ENCODE data around the gene OR6P1.

Gene OR6P1, protein sequence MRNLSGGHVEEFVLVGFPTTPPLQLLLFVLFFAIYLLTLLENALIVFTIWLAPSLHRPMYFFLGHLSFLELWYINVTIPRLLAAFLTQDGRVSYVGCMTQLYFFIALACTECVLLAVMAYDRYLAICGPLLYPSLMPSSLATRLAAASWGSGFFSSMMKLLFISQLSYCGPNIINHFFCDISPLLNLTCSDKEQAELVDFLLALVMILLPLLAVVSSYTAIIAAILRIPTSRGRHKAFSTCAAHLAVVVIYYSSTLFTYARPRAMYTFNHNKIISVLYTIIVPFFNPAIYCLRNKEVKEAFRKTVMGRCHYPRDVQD

DNA sequence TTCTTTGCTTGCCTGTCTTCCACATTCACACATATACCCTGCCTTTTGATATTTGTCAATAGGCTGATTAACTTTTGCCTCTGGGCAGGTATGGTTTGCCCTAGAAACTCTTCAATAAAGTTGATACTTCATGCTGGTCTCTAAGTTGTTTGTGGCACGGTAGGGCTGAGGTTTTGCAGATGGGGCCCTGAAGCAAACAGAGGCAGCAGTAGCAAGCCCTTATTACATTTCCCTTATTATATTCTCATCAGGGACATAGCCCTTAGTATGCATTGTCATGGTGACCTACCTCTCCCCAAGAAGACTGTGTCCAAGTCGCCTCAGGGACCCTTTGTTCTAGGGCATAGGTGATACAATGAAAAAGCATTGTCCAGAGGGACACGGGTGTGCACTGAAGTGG lies at the start of gene OR6P1:
TSS of gene OR6P1 (minus strand) at position 101 of the 400 bp plus-strand sequence. CDS start 6,976 bp downstream, outside the sequence.
- no peak for DNase-seq

DNA sequence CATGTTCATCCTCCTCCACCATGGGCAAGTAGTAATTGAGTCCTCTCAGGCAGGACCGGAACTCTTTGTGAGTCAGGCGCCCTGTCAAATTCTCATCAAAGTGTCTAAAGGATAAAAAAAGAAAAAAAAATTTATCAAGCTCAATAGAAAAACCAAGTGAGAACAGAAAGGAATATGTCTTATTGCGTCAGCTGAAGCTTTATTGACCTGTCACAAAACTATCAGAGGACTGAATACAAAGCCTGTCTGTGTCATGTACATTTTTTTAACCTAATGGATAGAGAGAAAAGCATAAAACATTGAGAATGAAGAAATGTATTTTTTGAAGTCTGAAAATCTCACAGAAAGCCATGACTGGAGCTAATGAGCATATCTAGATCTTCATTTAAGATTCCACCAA lies 43.4 kb upstream of the OR6P1 start:
- no peak for DNase-seq

DNA sequence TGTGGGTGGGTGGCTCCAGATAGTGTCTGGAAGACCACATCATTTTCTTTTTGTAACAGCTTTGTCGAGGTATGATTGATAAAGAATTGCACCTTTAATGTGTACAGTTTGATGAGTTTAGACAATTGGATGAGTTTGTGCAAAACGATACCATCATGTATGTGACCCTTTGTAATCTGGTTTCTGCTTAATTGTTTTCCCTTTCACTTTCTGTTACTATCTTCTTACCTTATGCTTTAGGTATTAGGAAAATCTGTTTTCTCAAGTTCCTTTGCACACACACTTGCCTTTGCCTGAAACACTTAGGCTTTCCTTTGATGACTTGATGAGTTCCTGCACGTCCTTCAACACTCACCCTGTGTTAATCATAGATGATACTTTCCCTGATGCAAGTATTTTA lies 41.5 kb upstream of the OR6P1 start:
- no peak for DNase-seq

DNA sequence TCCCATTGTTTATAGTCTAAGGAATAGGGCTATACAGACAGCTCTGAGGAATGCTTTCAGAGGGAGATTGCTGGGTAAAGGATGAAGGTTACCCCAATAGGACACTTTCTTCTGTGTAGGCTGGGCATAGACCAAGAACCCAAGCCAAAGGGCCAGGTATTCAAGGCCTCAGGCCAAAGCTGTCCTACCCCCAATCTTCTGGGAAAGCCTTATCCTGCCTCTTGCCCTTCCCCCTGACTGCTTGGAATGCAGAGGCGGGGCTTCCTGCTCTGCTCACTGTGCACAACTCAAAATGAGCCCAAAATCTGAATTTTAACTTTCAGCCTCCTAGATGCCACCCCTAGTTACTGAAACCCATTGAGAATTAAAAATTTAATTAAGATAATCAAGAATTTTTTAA lies 36.9 kb upstream of the OR6P1 start:
- DNase-seq, result no peak

DNA sequence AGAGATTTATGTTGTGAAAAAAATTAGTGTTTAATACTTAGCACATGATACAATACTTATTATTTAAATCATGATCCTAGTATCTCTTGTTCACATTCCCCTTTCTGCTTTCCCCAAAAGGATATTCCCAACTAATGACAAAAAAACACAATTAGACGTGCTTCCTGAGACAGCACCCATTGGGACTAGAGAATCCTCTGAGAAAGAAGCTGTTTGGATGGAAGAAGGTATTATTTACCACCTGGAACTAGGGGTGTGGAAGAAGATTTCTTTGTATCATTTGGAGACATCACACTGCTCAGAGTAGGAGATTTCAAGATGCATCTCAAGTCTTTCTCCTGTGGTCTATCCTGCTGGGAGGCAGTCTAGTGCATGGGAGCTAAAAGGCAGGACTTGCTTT lies 34.6 kb upstream of the OR6P1 start, which contains the start of gene OR10Z1:
TSS of gene OR10Z1 (plus strand) at position 301 of the 400 bp plus-strand sequence. CDS start 1,171 bp downstream, outside the sequence.
- DNase-seq, result no peak

DNA sequence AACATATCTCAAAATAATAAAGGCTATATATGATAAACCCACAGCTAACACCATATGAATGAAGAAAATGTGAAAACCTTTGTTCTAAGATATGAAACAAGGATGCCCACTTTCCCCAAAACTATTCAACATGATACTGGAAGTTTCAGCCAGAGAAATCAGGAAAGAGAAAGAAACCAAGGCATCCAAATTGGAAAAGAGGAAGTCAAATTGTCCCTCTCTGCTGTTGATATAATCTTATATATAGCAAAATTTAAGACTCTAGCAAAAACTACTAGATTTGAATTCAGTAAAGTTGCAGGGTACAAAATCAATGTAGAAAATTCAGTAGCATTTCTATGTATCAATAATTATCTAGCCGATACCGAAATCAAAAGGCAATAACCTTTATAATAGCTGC lies 30.4 kb upstream of the OR6P1 start:
- no peak for DNase-seq

DNA sequence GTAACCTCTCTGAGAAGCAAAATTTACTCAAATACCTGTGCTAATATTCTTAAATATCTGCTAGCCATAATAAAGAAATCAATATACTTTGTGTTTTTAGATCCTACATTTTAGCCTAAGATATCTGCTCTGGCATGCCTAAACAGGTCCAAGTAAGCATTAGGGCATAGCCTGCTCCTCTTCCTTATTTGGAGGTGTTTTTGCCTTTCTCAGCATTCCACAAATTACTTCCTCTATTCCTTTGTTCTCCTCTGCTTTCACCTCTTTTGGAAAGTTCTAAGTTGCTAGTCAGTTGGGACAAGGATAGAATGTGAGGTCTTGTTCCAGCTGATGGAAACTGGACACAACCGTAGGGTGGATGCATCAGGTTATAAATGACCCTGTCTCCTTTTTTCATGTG lies 16.6 kb upstream of the OR6P1 start:
- no peak for DNase-seq

DNA sequence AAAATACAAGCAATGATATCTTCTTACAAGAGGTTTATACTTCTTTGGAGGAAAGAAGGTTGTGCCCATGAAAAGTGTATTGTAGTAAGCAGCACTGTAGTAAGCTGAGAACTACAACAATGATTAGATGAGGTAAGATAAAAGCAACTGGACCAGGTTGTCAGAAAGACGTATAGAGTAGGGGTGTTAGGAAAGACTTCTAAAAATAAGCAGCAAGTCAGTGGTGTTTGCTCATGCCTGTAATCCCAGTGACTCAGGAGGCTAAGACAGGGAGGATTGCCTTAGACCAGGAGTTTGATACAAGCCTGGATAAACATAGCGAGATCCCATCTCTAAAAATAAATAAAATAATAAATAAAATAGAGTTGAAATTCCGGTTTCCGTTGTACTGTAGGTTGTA lies 13.6 kb upstream of the OR6P1 start:
- DNase-seq, result no peak

DNA sequence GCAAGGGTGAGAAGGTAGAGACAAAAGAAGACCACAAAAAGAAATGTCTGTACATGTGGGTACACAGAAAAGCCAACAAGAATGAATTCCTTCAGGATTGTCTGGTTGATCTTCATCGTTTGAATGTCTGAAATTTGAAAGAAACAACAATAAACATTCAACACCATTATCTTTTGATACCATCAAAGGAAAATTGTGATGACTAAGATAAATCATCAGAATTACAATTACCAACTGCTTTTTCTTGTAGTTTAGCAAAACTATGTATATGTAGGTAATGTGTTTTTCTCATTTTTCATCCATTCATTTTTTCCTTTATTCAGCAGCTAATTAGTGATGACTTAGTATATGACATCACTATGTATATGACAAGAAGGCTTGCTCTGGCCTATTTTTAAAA lies 9.4 kb upstream of the OR6P1 start, which contains the start of gene OR10X1:
TSS of gene OR10X1 (minus strand) at position 167 of the 400 bp plus-strand sequence. CDS start at position 167, 0 bp downstream.
- no peak for DNase-seq

DNA sequence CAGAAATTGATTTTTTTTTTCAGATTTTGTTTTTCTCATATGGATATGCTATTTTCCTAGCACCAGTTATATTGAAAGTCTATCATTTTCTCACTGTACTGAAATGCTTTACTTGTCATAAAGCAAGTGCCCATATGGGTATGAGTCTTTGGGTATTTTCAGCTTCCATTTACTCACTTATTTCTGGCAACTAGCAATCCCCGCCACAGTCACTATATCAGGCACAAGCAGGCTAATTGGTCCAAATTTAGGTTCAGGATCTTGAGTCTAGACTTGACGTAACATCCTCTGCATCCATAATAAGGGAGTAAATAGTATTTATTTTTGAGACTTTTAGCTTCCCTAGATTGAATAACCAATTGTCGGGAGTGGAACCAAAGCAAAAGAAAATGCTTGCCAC lies 7.2 kb upstream of the OR6P1 start:
- no peak for DNase-seq

DNA sequence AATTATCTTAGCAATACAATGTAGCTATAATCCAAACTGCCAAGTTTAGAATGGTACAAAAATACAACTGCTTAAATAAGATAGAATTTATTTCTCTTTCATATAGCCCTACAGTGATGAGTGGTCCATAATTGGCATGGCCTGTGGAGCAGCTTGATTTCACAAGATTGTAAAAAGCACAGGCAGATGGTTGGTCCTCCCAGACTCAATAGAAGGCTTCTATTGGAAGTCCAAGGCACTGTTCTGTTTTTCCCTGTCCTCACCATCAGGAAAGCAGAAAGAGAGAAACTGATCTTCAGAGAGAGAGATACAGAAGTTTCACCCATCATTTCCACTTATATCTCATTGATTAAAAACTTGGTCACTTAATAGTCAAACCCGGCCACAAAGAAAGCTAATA lies 1.8 kb upstream of the OR6P1 start:
- DNase-seq, result no peak

DNA sequence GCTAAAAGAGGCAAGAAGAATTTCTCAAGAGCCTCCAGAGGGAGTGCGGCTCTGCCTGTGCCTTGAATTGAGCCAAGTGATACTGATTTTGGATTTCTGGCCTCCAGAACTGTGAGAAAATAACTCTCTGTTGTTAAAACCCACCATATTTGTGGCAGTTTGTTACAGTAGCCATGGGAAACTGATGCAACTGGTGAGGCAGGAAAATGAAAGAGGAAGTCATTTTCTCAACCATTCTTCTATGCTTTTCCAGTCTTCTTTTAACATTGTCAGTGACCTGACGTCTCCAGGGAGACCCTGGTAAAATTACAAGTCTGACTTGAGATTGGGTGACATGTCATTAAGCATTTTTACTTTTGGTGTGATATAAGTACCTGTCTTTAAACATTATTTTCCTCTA lies 5.8 kb downstream of the OR6P1 start:
- no peak for DNase-seq

DNA sequence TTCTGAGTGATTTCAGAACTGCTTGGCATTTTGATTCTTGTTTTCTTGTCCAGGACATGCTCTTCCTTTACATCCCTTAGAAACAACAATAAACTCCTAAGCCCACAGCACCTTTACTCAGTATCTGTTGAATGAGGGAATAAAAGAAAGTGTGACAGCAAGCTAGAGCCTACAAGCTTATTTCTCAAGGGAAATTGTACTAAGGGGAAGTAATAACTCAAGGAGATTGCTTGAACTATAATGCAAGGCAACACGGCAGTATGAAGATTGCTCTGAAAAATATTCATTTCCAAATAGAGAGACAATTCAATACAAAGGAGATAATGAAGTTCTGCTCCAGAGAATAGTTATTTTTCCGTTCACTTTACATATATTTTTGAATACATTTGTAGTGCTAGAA lies 6.5 kb downstream of the OR6P1 start:
- no peak for DNase-seq

DNA sequence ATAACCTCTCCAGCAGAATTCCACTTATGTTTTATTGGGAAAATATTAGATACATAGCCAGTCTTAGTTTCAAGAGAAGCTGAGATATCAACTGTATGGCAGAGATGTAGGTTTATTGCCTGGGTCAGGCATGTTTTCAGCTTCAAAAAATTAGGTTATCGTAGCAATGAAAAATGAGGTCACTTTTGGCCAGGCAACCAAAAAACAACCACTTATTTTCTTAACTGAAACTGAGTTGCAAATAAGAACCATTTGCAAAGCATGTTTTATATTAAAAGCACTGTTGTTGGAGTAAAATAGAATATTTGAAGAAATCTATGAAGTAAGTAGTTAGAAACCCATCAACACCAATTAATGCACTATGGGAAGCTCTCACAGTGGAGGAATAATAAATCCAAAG lies 10.7 kb downstream of the OR6P1 start:
- DNase-seq, result no peak

DNA sequence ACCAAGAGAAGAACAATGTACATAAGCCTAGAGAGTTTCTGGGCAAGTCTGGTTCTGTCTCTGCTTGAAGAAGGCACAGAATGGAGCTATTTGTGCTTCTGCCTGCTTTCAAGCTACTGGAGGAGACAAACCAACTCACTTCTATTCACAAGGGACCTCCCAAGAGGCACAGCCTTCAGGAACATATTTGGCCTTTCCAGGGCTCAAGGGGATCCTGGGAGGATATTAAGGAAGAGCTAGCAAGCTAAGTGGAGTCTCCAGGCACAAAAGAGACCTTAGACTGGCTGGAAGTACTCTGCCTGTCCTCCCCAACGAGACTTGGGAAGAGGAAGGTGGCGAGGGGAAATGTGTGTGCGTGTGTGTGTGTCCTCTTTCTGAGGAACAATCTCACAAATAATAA lies 16.0 kb downstream of the OR6P1 start, which contains the start of gene OR6Y1:
TSS of gene OR6Y1 (minus strand) at position 54 of the 400 bp plus-strand sequence. CDS start 6,300 bp downstream, outside the sequence.
- no peak for DNase-seq

DNA sequence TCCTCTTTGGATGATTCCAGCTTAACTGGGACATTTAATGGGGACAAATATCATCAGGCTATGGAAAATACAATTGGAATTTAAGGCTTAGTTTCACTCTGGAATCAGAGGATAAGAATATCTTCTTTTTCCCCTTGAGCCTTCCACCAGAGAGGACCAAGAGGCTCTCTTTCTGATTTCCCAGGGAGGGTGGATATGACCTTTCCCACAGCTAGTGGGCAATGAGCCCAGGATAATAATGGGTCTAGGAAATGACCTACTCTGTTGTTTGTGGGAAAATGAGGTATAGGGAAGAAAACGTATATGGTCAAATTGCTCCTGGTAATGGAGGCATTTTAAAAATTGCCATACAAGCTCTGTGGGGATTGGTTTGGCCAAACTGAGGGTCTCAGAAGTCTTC lies 18.1 kb downstream of the OR6P1 start:
- no peak for DNase-seq

DNA sequence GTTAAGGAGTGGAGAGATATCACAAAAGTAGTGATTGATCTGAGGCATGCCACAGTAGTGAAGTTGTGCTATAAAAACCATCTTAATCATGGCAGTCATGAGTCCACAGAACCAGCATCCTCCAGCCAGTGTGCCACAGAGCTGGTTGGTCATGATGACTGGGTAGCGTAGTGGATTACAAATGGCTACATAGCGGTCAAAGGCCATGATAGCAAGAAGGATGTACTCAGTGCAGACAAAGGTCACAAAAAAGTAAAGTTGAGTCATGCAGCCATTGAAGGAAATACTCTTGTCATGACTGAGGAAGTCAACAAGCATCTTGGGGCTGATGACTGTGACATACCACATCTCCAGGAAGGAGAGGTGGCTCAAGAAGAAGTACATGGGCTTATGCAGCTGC lies 22.8 kb downstream of the OR6P1 start:
- no peak for DNase-seq

DNA sequence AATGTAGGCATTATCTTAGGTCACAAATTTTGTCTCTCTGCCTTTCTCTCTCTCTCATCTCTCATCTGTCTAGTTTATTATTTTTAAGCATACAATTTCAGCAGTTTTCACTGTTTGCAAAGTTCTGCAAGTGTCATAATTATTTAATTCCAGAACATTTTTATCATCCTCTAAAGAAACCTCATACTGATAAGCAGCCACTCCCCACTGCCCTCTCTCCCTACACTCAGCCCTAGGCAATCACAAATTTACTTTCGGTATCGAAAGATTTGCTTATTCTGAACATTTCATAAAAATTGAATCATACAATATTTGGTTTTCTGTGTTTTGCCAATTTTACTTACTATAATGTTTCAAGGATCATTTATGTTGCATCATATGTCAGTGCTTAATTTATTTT lies 32.8 kb downstream of the OR6P1 start:
- DNase-seq, result no peak

DNA sequence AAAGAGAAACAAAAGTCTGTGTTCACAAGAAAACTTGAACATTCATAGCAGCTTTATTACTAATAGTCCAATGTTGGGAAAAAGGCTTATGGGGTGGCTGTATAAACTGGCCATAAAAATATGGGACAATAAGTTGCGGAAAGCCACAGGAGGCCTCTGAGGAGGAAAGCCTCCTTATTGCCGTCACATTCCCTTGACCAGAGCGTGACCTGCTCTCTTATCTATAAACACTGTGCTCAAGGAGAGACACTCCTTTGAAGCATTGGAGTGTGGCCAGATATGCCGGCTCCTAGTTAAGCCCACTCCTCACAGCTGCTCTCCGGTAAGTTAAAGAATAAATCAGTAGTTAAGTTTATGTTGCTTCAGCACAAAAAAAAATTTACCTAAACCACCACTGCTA lies 35.9 kb downstream of the OR6P1 start:
- DNase-seq, result no peak

DNA sequence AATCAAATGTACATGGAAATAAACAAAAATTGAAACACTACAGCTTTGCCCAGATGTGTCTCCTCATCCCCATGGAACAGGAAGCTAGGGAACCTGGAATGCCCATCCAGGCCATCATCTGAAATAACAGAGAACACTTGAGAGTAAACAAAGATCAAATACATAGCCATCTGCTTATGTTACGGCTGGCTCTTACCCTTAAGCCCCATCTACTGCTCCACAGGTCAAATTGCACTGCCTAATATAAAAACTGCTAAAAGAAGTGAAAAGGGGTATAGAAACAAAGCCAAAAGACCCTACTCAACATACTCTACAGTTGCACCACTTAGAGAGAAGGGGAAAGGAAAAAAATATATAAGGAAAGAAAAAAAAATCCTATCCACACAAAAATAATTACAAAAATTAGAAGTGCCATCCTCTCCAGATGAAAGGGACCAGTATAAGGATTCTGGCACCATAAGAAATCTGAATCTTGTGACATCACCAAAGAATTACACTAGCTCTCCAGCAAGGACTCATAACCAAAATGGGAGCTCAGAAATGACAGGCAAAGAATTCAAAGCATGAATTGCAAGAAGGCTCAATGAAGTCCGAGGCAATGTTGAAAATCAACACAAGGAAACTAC lies 43.1 kb downstream of the OR6P1 start:
- no peak for DNase-seq

DNA sequence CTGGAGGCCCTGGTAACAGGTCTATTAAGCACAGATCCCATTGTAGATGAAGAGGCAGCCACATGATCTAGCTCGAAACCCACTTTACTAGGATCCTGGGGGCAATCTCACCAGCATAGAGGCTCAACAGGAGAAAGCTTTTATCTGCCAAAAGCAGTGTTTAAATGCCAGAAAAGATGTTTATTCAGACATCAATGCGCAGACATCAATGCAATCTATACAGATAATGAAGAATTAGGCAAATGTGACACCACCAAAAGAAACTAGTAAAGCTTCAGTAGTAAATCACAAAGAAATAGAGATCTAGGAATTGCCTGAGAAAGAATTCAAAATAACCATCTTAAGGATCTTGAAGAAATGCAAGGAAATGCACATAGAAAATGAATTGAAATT lies 48.7 kb downstream of the OR6P1 start:
- DNase-seq, result no peak

DNA sequence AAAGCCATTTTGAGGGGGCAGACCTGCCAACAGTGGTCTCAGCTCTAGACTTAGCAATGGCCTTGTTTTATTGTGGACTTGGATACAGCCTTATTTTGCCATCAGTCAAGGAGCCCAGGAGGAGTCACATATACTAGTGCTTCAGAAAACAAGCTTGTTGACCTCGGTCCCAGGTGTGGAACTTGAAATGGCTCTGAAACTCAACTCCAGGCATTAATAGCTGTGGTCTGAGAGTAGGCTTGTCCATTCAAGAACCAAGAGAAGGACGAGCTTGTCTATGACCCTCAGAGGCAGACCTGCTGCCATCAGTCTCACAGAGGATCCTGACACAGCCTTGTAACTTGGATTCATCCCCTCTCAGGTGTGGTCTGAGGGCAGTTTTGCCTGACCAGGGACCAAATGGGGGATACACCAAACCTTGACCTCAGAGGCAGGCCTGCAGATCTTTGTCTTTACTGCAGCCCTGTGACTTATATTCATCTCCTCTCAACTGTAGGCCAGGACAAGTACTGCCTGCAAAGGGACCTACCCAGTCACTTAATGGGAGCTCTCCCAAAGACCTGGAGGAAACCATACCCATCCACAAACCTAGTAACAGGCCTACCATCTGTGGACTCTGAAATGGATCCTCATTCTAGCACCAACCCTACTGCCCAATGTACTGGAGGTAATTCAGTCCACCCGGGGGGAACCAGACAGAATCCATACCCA lies 49.3 kb downstream of the OR6P1 start:
- DNase-seq, result no peak

DNA sequence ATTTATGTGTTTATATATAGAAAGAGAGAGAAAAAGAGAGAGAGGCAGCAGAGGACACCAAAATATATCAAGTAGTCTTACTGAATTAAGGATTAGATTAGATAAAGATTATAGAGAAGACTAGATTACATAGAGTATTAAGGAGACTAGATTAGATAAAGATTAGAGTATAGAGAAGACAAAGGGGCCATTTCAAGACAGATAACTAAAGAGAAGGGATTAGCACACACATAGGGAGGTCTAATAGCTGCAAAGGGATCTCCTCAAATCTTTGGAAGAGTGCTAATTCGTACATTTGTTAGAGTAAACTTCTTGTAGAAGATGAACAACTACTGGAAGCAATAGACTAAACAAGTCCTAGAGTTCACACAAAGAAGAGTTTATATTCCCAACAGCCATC lies 50.4 kb downstream of the OR6P1 start:
- DNase-seq, result no peak

DNA sequence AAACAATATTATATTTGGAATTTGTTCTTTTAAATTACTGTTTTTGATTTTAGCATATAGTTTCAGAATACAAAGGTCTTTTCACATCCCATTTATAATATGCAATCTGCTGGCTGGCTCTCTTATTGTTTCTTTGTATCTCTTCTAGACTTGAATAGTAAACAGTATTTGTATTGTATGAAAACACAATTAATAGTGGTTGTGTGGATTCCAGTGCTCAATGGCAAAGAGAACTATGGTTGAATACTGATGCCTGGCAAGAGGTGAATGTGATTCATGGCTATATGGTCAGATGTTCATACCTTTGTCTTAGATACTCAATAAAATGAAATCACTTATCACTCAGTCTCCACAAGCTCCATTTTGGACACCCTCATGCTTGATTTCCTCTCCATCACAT lies 53.4 kb downstream of the OR6P1 start:
- no peak for DNase-seq
